Smooth muscle cell (in vitro differentiated cells): Measurements from ENCODE around the gene ZNF789. TPM values are rescaled to one million over a fixed set of nuclear protein-coding genes. Genes with fewer than 3 reads are reported as not detected.

Experiments used
- DNase-seq: peaks from one replicate; lab custom pipeline; 2025; ENCODE audit not compliant: unreplicated experiment; lab: John Stamatoyannopoulos, UW
- H2AFZ ChIP-seq: fragments of 200-600 bp; sonication (generic); 2 replicates; pipeline ENCODE4 v1.6.0; 2016; ENCODE audit warnings: antibody characterized with exemption, low read depth, mild to moderate bottlenecking
- H3F3A ChIP-seq: fragments of 200-600 bp; sonication (generic); 2 replicates; pipeline ENCODE4 v1.6.0; 2017; ENCODE audit warnings: antibody characterized with exemption, low read depth
- H3K27ac ChIP-seq: fragments of 200-600 bp; sonication (generic); 2 replicates; pipeline ENCODE4 v1.5.1; 2016; ENCODE audit warnings: low read depth, mild to moderate bottlenecking
- H3K27me3 ChIP-seq: fragments of 200-600 bp; sonication (generic); 2 replicates; pipeline ENCODE4 v1.6.1; 2016; ENCODE audit warnings: low read depth, mild to moderate bottlenecking
- H3K36me3 ChIP-seq: fragments of 200-600 bp; sonication (generic); 2 replicates; pipeline ENCODE4 v1.5.1; 2016; ENCODE audit warnings: low read depth
- H3K4me1 ChIP-seq: fragments of 200-600 bp; sonication (generic); 2 replicates; pipeline ENCODE4 v1.5.1; 2016; ENCODE audit warnings: low read depth
- H3K4me2 ChIP-seq: fragments of 200-600 bp; sonication (generic); 2 replicates; pipeline ENCODE4 v1.6.0; 2016; ENCODE audit warnings: mild to moderate bottlenecking
- H3K4me3 ChIP-seq: fragments of 200-600 bp; sonication (generic); 2 replicates; pipeline ENCODE4 v1.5.1; 2016; ENCODE audit warnings: mild to moderate bottlenecking
- H3K79me2 ChIP-seq: fragments of 200-600 bp; sonication (generic); 2 replicates; pipeline ENCODE4 v1.6.0; 2016; ENCODE audit warnings: low read depth, mild to moderate bottlenecking
- H3K9ac ChIP-seq: fragments of 200-600 bp; sonication (generic); 2 replicates; pipeline ENCODE4 v1.6.0; 2016; ENCODE audit warnings: low read depth
- H3K9me3 ChIP-seq: fragments of 200-600 bp; sonication (generic); replicated peaks from 2 replicates; pipeline ENCODE4 v1.5.1; 2016; ENCODE audit warnings: low read depth
- H4K20me1 ChIP-seq: fragments of 200-600 bp; sonication (generic); 2 replicates; pipeline ENCODE4 v1.6.0; 2016; ENCODE audit warnings: low read depth
- WGBS: methylation state at CpG from one replicate; pipeline ENCODE4 v1.1.7; 2016; ENCODE audit warnings: low lambda C conversion rate; 5-methylcytosine and 5-hydroxymethylcytosine counted together
- polyA plus RNA-seq: library from polyadenylated mRNA; unstranded; fragments of >200 nt; fragmentation: Nextera tagmentation; extraction: Ambion mirVana; gene quantifications from 2 replicates; pipeline ENCODE4 v1.2.1, GENCODE V29; 2016
- total RNA-seq: library from RNA; depleted of rRNA; stranded (reverse); fragments of >200 nt; gene quantifications from 2 replicates; pipeline ENCODE4 v1.2.3, GENCODE V29; 2014
- TF ChIP-seq, protein P1 (sequence below): fragments of 200-600 bp; sonication (generic); IDR thresholded peaks from 2 replicates; pipeline ENCODE4 v1.5.1; 2017; ENCODE audit warnings: borderline replicate concordance, mild to moderate bottlenecking, antibody characterized with exemption; ENCODE audit not compliant: insufficient read depth, poor library complexity, severe bottlenecking

The ZNF789 gene
- total and polyA plus RNA-seq, 2 experiments from 2014 or later = 2.2 to 2.5 TPM

GRCh38 chr7:99468336-99468918 is 4.3 kb upstream of the ZNF789 start:
- Histone ChIP-seq H3K4me1 (peaks cover 10% of the 10 kb centered on the region), H3K27ac (no peak overlapping the region), H3K36me3 (no peaks in the 10 kb centered on the region), H3K27me3 (no peaks in the 10 kb centered on the region), H2AFZ (no peak overlapping the region), H3F3A (peaks cover 3% of the 10 kb centered on the region), H3K79me2 (peaks cover 36% of the 10 kb centered on the region), H3K4me2 (no peak overlapping the region), H4K20me1 (no peaks in the 10 kb centered on the region), H3K4me3 (no peak overlapping the region), H3K9me3 (no peaks in the 10 kb centered on the region), H3K9ac (no peak overlapping the region)
- WGBS = over 99% methylated on average over 13 of the region's 29 CpGs
- no peak for DNase-seq
- TF ChIP-seq, protein P1, sequence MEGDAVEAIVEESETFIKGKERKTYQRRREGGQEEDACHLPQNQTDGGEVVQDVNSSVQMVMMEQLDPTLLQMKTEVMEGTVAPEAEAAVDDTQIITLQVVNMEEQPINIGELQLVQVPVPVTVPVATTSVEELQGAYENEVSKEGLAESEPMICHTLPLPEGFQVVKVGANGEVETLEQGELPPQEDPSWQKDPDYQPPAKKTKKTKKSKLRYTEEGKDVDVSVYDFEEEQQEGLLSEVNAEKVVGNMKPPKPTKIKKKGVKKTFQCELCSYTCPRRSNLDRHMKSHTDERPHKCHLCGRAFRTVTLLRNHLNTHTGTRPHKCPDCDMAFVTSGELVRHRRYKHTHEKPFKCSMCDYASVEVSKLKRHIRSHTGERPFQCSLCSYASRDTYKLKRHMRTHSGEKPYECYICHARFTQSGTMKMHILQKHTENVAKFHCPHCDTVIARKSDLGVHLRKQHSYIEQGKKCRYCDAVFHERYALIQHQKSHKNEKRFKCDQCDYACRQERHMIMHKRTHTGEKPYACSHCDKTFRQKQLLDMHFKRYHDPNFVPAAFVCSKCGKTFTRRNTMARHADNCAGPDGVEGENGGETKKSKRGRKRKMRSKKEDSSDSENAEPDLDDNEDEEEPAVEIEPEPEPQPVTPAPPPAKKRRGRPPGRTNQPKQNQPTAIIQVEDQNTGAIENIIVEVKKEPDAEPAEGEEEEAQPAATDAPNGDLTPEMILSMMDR = no peak

- H3K9ac ChIP-seq = no peak overlapping the region
- no peak for DNase-seq
- 46% methylated on average over 23 of the region's 23 CpGs for WGBS
- H3K4me3 ChIP-seq = no peak overlapping the region
- no peaks in the 10 kb centered on the region for H4K20me1 ChIP-seq
- no peaks in the 10 kb centered on the region for H3K9me3 ChIP-seq
- TF ChIP-seq, protein P1 = no peak
- H2AFZ ChIP-seq = no peak overlapping the region
- H3K4me1 ChIP-seq = peaks cover 10% of the 10 kb centered on the region
- H3K36me3 ChIP-seq = no peaks in the 10 kb centered on the region
- no peaks in the 10 kb centered on the region for H3K27me3 ChIP-seq
- no peak overlapping the region for H3K27ac ChIP-seq
- peaks cover 3% of the 10 kb centered on the region for H3F3A ChIP-seq
- no peak overlapping the region for H3K4me2 ChIP-seq
- H3K79me2 ChIP-seq = peaks cover 36% of the 10 kb centered on the region
These were observed 3.2 kb upstream of the ZNF789 start for GRCh38 chr7:99469381-99470065.

DNA sequence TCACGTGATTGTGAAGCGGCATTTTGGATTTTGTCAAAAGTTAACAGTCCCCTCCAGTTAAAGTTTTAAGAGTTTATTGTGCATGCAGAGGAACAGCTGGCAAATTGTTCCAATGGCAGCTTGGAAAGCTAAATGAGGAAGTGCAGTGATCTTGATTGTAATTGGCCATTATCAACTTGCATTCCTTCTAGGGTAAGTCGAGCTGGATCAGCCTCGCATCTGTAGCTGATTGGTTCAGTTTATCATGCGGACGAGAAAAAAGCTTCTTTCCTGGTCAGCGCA is 566 bp downstream of the ZNF789 start:
- peak overlapping the region; percentile 87 for H3K9ac ChIP-seq
- TF ChIP-seq, protein P1 = no peak
- no peak for DNase-seq

GRCh38 chr7:99476107-99476506 is 3.4 kb downstream of the ZNF789 start:
- TF ChIP-seq, protein P1 = no peak
- H4K20me1 ChIP-seq = peaks cover 10% of the 10 kb centered on the region
- no peak for DNase-seq
- no peaks in the 10 kb centered on the region for H3K9me3 ChIP-seq
- WGBS = 95% methylated on average over 5 of the region's 5 CpGs
- H3K36me3 ChIP-seq = peaks cover 6% of the 10 kb centered on the region
- H3K4me2 ChIP-seq = no peak overlapping the region
- no peaks in the 10 kb centered on the region for H3K4me1 ChIP-seq
- no peaks in the 10 kb centered on the region for H3K27me3 ChIP-seq
- no peak overlapping the region for H3K4me3 ChIP-seq
- H2AFZ ChIP-seq = no peak overlapping the region
- peaks cover under 1% of the 10 kb centered on the region for H3F3A ChIP-seq
- H3K27ac ChIP-seq = no peak overlapping the region
- peaks cover 63% of the 10 kb centered on the region for H3K79me2 ChIP-seq
- no peak overlapping the region for H3K9ac ChIP-seq

More for the DNA sequence above, 566 bp downstream of the ZNF789 start:
- no peaks in the 10 kb centered on the region for H3K27me3 ChIP-seq
- peaks cover 10% of the 10 kb centered on the region for H4K20me1 ChIP-seq
- H3K27ac ChIP-seq = peak overlapping the region; percentile 72
- H2AFZ ChIP-seq = peak overlapping the region; percentile 77
- H3K9me3 ChIP-seq = no peaks in the 10 kb centered on the region
- no peaks in the 10 kb centered on the region for H3K4me1 ChIP-seq
- peak overlapping the region; percentile 87 for H3K4me3 ChIP-seq
- peaks cover 3% of the 10 kb centered on the region for H3F3A ChIP-seq
- H3K36me3 ChIP-seq = no peaks in the 10 kb centered on the region
- 4% methylated on average over 7 of the region's 7 CpGs for WGBS
- peak overlapping the region; percentile 92 for H3K4me2 ChIP-seq
- H3K79me2 ChIP-seq = peaks cover 54% of the 10 kb centered on the region
